Measurements from ENCODE around the gene CCDC177. TPM values are rescaled to one million over a fixed set of nuclear protein-coding genes. Genes with fewer than 3 reads are reported as not detected.

Gene CCDC177
- total and polyA plus RNA-seq, 7 donors, result not detected

DNA sequence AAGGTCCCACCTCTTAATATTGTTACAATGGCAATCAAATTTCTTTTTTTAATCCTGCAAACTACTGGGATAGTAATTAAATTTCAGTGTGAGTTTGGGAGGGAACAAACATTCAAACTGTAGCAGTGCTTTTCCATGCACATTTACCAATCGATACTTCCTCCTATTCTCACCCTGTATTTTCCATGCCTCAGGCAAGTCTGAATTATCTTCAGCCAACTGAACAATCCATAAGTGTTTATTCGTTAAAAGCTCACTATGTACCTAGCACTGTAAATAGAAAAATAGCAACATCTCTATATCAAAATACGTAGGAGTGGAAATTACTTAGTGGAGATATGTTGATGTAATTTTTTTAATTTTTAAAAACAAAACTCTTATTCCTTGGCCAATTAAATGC, 43.5 kb downstream of the CCDC177 start:
- TF ChIP-seq, protein P1, sequence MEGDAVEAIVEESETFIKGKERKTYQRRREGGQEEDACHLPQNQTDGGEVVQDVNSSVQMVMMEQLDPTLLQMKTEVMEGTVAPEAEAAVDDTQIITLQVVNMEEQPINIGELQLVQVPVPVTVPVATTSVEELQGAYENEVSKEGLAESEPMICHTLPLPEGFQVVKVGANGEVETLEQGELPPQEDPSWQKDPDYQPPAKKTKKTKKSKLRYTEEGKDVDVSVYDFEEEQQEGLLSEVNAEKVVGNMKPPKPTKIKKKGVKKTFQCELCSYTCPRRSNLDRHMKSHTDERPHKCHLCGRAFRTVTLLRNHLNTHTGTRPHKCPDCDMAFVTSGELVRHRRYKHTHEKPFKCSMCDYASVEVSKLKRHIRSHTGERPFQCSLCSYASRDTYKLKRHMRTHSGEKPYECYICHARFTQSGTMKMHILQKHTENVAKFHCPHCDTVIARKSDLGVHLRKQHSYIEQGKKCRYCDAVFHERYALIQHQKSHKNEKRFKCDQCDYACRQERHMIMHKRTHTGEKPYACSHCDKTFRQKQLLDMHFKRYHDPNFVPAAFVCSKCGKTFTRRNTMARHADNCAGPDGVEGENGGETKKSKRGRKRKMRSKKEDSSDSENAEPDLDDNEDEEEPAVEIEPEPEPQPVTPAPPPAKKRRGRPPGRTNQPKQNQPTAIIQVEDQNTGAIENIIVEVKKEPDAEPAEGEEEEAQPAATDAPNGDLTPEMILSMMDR (IDR thresholded peaks at IDR 0.05), result no peak
- Histone ChIP-seq H3K4me1 (no peaks in the 10 kb centered on the region), H3K27me3 (ENCODE audit: insufficient read depth in 3 of 3, low read length in 2 of 3) (peaks cover 0 to 5% (median 0%) of the 10 kb centered on the region in 3 donors), H3K36me3 (ENCODE audit: insufficient read depth in 1 of 2, low read depth in 1 of 2) (no peaks in the 10 kb centered on the region), H3K4me3 (no peak overlapping the region), H3K27ac (no peak overlapping the region), H3K9me3 (no peaks in the 10 kb centered on the region)
- 82 to 87% (median 84%) methylated on average over 3 of the region's 3 CpGs for WGBS, 3 donors
- DNase-seq (no peak), ATAC-seq (no peak)
- intact Hi-C loops (cut with DNase I), result no loop called here

GRCh38 chr14:69530095-69530494, 44.6 kb downstream of the CCDC177 start:
- peaks cover 0 to 5% (median 0%) of the 10 kb centered on the region in 3 donors for H3K27me3 ChIP-seq (ENCODE audit: insufficient read depth in 3 of 3, low read length in 2 of 3)
- TF ChIP-seq, protein P1 (IDR thresholded peaks at IDR 0.05), result no peak
- ATAC-seq, result no peak
- H3K4me3 ChIP-seq, result no peak overlapping the region
- no peak for DNase-seq
- WGBS, 3 donors, result 49 to 51% (median 49%) methylated on average over 4 of the region's 4 CpGs
- H3K4me1 ChIP-seq, result no peaks in the 10 kb centered on the region
- no peaks in the 10 kb centered on the region for H3K36me3 ChIP-seq (ENCODE audit: insufficient read depth in 1 of 2, low read depth in 1 of 2)
- H3K27ac ChIP-seq, result no peak overlapping the region
- no peaks in the 10 kb centered on the region for H3K9me3 ChIP-seq
- intact Hi-C loops (cut with DNase I), result no loop called here

- Histone ChIP-seq H3K36me3 (ENCODE audit: insufficient read depth in 1 of 2, low read depth in 1 of 2) (no peaks in the 10 kb centered on the region), H3K27ac (no peak overlapping the region), H3K27me3 (ENCODE audit: insufficient read depth in 3 of 3, low read length in 2 of 3) (peaks cover 0 to 5% (median 0%) of the 10 kb centered on the region in 3 donors), H3K9me3 (no peaks in the 10 kb centered on the region), H3K4me1 (no peaks in the 10 kb centered on the region), H3K4me3 (no peak overlapping the region)
- ATAC-seq, result no peak
- 81 to 91% (median 81%) methylated on average over 3 of the region's 3 CpGs for WGBS, 3 donors
- no peak for DNase-seq
- TF ChIP-seq, protein P1 (IDR thresholded peaks at IDR 0.05), result no peak
- intact Hi-C loops (cut with DNase I), result no loop called here
Measured at GRCh38 chr14:69529563-69529962, 45.1 kb downstream of the CCDC177 start.

- Histone ChIP-seq H3K9me3 (no peaks in the 10 kb centered on the region), H3K27ac (no peak overlapping the region), H3K36me3 (ENCODE audit: insufficient read depth in 1 of 2, low read depth in 1 of 2) (no peaks in the 10 kb centered on the region), H3K4me3 (no peak overlapping the region), H3K4me1 (no peaks in the 10 kb centered on the region), H3K27me3 (ENCODE audit: insufficient read depth in 3 of 3, low read length in 2 of 3) (peaks cover 0 to 5% (median 0%) of the 10 kb centered on the region in 3 donors)
- DNase-seq (no peak), ATAC-seq (no peak)
- TF ChIP-seq, protein P1 (IDR thresholded peaks at IDR 0.05), result no peak
- intact Hi-C loops (cut with DNase I), result no loop called here
- 89 to 96% (median 90%) methylated on average over 5 of the region's 5 CpGs for WGBS, 3 donors
Measured at GRCh38 chr14:69528930-69529329, 45.7 kb downstream of the CCDC177 start.

DNA sequence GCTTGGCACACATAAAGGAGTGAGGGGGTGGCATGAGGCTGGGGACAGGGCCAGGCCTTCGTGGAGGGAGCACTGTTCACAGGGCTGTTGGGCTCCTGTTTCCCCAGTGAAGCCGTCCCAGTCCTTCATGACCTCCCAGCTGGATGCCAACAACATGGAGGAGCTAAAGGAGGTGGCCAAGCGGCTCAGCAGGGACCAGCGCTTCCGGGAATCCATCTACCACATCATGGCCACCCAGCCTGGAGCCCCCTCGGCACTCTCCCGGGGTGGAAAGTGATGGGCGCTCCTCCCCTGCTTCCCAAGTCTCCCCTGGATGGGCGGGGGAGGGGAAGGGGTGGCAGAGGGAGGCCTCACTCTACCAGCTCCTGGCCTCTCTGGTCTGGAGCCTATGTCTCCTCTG, 46.5 kb downstream of the CCDC177 start:
- intact Hi-C loops (cut with DNase I), result no loop called here
- no peaks in the 10 kb centered on the region for H3K36me3 ChIP-seq (ENCODE audit: insufficient read depth in 1 of 2, low read depth in 1 of 2)
- no peak for DNase-seq
- H3K4me1 ChIP-seq, result no peaks in the 10 kb centered on the region
- no peaks in the 10 kb centered on the region for H3K9me3 ChIP-seq
- 82 to 90% (median 89%) methylated on average over 8 to 9 of the region's 9 CpGs for WGBS, 3 donors
- H3K27me3 ChIP-seq (ENCODE audit: insufficient read depth in 3 of 3, low read length in 2 of 3), result peaks cover 0 to 5% (median 0%) of the 10 kb centered on the region in 3 donors
- H3K4me3 ChIP-seq, result no peak overlapping the region
- TF ChIP-seq, protein P1 (IDR thresholded peaks at IDR 0.05), result no peak
- H3K27ac ChIP-seq, result no peak overlapping the region
- ATAC-seq, result no peak
